Type B pancreatic cell (in vitro differentiated cells): Measurements from ENCODE around the gene DNAH6. TPM values are rescaled to one million over a fixed set of nuclear protein-coding genes. Genes with fewer than 3 reads are reported as not detected.

ENCODE experiments used
- DNase-seq: peaks from one replicate; pipeline ENCODE4 v3.0.0; 2021; ENCODE audit warnings: mixed read lengths; ENCODE audit not compliant: unreplicated experiment; ENCODE audit errors: extremely low spot score
- H3K27ac Mint-ChIP-seq: 2 replicates; pipeline ENCODE4 v1.8.0; 2021; ENCODE audit warnings: mild to moderate bottlenecking, mixed read lengths
- H3K27me3 Mint-ChIP-seq: 2 replicates; pipeline ENCODE4 v1.8.0; 2021; ENCODE audit warnings: mixed read lengths
- H3K36me3 Mint-ChIP-seq: 2 replicates; pipeline ENCODE4 v1.8.0; 2021; ENCODE audit warnings: mixed read lengths
- H3K4me1 Mint-ChIP-seq: one replicate; pipeline ENCODE4 v1.8.0; 2021; ENCODE audit warnings: mixed read lengths; ENCODE audit not compliant: unreplicated experiment
- H3K4me3 Mint-ChIP-seq: 2 replicates; pipeline ENCODE4 v1.8.0; 2021; ENCODE audit warnings: mild to moderate bottlenecking, mixed read lengths
- H3K9me3 Mint-ChIP-seq: 2 replicates; pipeline ENCODE4 v1.8.0; 2021; ENCODE audit warnings: mixed read lengths
- CTCF ChIP-seq: fragments of 200-600 bp; sonication (generic); conservative IDR thresholded peaks from 2 replicates; pipeline ENCODE4 v1.5.0; 2021; ENCODE audit warnings: antibody characterized with exemption, mild to moderate bottlenecking
- total RNA-seq: library from RNA; stranded (reverse); gene quantifications from 2 replicates; pipeline ENCODE4 v1.2.1, GENCODE V29; 2021; ENCODE audit warnings: low replicate concordance

Gene DNAH6
- total RNA-seq, 1 donor from 2014 or later, result 3.8 TPM

GRCh38 chr2:84719434-84719833 is 203.1 kb downstream of the DNAH6 start:
- Mint-ChIP-seq H3K9me3 (no peaks in the 10 kb centered on the region), H3K4me3 (no peak overlapping the region), H3K36me3 (no peaks in the 10 kb centered on the region), H3K27me3 (no peaks in the 10 kb centered on the region), H3K27ac (no peak overlapping the region), H3K4me1 (peaks cover 4% of the 10 kb centered on the region)
- no peak for DNase-seq
- TF ChIP-seq CTCF, result no peak

GRCh38 chr2:84723831-84724230 is 207.5 kb downstream of the DNAH6 start:
- no peaks in the 10 kb centered on the region for H3K9me3 Mint-ChIP-seq
- DNase-seq, result no peak
- no peaks in the 10 kb centered on the region for H3K36me3 Mint-ChIP-seq
- H3K27me3 Mint-ChIP-seq, result no peaks in the 10 kb centered on the region
- no peaks in the 10 kb centered on the region for H3K4me1 Mint-ChIP-seq
- no peak for TF ChIP-seq CTCF
- H3K4me3 Mint-ChIP-seq, result no peak overlapping the region
- H3K27ac Mint-ChIP-seq, result no peak overlapping the region

GRCh38 chr2:84725717-84726116 is 209.4 kb downstream of the DNAH6 start:
- Mint-ChIP-seq H3K4me1 (no peaks in the 10 kb centered on the region), H3K27ac (no peak overlapping the region), H3K27me3 (no peaks in the 10 kb centered on the region), H3K4me3 (no peak overlapping the region), H3K9me3 (no peaks in the 10 kb centered on the region), H3K36me3 (no peaks in the 10 kb centered on the region)
- TF ChIP-seq CTCF, result no peak
- no peak for DNase-seq

- DNase-seq, result no peak
- H3K27ac Mint-ChIP-seq, result no peak overlapping the region
- no peak overlapping the region for H3K4me3 Mint-ChIP-seq
- no peak for TF ChIP-seq CTCF
- H3K4me1 Mint-ChIP-seq, result no peaks in the 10 kb centered on the region
- H3K27me3 Mint-ChIP-seq, result no peaks in the 10 kb centered on the region
- H3K9me3 Mint-ChIP-seq, result no peaks in the 10 kb centered on the region
- no peaks in the 10 kb centered on the region for H3K36me3 Mint-ChIP-seq
Measured at GRCh38 chr2:84727315-84727714, 211.0 kb downstream of the DNAH6 start.

GRCh38 chr2:84729224-84729623 is 212.9 kb downstream of the DNAH6 start:
- H3K4me1 Mint-ChIP-seq, result no peaks in the 10 kb centered on the region
- DNase-seq, result no peak
- no peaks in the 10 kb centered on the region for H3K27me3 Mint-ChIP-seq
- no peak for TF ChIP-seq CTCF
- no peaks in the 10 kb centered on the region for H3K9me3 Mint-ChIP-seq
- no peak overlapping the region for H3K4me3 Mint-ChIP-seq
- no peak overlapping the region for H3K27ac Mint-ChIP-seq
- H3K36me3 Mint-ChIP-seq, result no peaks in the 10 kb centered on the region

- no peak overlapping the region for H3K27ac Mint-ChIP-seq
- no peak for TF ChIP-seq CTCF
- H3K27me3 Mint-ChIP-seq, result no peaks in the 10 kb centered on the region
- H3K9me3 Mint-ChIP-seq, result no peaks in the 10 kb centered on the region
- no peak overlapping the region for H3K4me3 Mint-ChIP-seq
- no peaks in the 10 kb centered on the region for H3K36me3 Mint-ChIP-seq
- no peak for DNase-seq
- no peaks in the 10 kb centered on the region for H3K4me1 Mint-ChIP-seq
Measured at GRCh38 chr2:84731185-84731584, 214.9 kb downstream of the DNAH6 start.
